Stimulated activated CD4-positive, alpha-beta T cell treated with anti-CD3 and anti-CD28 coated beads, Interleukin-15, amount 100 ng/mL, for 24 hours (primary cell): ENCODE measurements around the gene RSRP1.

Source experiments
- DNase-seq: peaks from one replicate; pipeline ENCODE4 v3.0.0-alpha.2; 2020

RSRP1 gene

DNA sequence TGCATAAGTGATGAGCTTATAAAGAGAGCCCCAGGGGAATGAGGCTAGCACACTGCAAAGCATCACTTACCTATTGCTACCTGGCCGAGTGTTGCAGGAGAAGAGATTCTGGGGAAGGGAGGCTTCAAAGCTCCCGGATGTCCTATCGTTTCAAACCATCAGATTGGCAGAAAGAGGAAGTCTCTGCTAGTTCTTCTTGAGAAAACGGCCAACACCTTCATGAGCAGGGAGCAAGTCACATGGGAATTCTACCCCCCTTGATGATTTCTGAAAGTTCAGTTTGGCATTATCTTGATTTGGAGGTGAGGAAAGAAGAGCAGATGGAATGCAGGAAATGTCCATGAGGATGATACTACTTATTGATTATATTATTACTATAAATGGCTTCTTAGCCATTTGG is 31.1 kb downstream of the RSRP1 start:
- no peak for DNase-seq

DNA sequence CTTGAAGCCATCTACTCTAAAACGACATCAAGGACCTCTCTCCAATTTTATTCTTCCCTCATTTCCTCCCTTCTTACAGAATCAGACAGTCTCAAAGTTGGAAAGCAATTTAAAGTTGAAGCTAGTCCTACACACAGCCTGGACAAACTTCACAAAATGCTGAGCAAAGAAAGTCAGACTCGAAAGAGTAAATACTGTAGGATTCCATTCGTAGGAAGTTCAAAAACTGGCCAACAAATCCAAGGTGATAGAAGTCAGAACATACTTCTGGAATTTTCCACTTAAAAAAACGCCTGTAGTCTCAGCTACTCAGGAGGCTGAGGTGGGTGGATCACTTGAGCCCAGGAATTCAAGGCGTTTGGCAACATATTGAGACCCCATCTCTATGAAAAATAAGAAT is 34.5 kb downstream of the RSRP1 start:
- no peak for DNase-seq

DNA sequence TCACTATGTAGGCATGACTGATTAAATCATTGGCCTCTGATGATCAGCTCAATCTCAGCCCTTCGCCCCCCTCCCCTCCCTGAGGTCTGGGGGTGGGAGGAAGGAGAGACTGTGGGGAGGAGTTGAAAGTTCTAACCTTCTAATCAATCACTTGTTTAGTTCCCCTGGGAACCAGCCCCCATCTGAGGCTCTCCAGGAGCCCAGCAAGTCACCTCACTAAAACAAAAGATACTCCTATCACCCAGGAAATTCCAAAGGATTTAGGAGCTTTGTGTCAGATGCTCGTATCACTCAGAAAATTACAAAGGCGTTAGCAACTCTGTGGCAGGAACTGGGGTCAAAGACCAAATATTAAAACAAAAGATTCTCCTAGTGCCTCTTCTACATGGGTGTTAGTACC is 36.5 kb downstream of the RSRP1 start:
- no peak for DNase-seq

- no peak for DNase-seq
Observed at GRCh38 chr1:25209516-25209915, 37.7 kb downstream of the RSRP1 start.

DNA sequence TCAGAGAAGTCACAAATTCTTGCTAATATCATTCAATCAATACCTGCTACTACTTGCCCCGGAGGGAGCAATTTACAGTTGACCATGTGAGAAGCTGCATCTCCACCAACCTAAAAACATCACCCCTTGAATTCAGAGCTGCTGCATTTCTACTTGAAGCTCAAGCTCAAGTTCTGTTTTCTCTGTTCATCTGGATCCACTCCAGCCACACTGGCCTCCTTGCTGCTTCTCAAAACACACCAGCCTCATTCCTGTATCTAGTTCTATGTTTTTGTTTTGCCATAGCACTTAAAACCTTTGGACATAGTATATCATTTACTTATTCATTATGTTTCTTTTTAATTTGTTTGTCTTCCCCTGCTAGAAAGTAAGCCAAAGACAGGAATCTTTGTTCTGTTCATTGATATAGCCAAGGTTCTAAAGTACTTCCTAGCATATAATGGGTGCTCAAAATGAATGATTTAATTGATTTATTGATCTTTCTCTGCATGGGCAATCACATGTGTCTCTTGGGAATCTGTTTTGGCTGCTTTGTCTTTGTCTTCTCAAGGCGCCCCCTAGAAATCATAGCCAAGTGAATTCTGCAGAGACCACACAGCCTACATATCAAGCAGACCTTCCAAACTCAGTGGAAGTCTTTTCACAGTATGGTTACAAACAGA is 38.6 kb downstream of the RSRP1 start:
- DNase-seq = no peak

GRCh38 chr1:25208092-25208491 is 39.2 kb downstream of the RSRP1 start:
- DNase-seq = no peak

GRCh38 chr1:25206201-25206600 is 41.1 kb downstream of the RSRP1 start:
- no peak for DNase-seq

- no peak for DNase-seq
Observed at GRCh38 chr1:25205786-25206185, 41.5 kb downstream of the RSRP1 start.

- DNase-seq = peak; percentile 6
Observed at GRCh38 chr1:25204797-25205480, 42.3 kb downstream of the RSRP1 start.

DNA sequence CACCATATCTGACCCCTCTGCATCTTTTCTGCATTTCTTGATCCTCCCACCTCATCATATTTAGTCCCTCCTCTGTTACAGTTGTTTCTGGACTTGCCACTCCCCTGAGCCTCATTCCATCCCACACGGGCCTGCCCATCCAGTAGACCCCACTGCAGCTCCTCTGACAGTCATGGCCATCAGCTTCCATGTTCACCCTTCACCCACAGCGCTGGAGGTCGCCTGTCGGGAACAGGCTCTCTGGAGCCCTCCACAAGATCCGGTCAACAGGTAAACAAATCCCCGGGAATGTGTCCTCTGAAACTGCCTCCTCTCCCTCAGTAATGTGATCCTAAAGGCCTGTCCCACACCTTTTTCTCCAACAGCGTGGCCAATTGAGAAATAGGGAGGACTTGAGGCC is 46.2 kb downstream of the RSRP1 start:
- no peak for DNase-seq

DNA sequence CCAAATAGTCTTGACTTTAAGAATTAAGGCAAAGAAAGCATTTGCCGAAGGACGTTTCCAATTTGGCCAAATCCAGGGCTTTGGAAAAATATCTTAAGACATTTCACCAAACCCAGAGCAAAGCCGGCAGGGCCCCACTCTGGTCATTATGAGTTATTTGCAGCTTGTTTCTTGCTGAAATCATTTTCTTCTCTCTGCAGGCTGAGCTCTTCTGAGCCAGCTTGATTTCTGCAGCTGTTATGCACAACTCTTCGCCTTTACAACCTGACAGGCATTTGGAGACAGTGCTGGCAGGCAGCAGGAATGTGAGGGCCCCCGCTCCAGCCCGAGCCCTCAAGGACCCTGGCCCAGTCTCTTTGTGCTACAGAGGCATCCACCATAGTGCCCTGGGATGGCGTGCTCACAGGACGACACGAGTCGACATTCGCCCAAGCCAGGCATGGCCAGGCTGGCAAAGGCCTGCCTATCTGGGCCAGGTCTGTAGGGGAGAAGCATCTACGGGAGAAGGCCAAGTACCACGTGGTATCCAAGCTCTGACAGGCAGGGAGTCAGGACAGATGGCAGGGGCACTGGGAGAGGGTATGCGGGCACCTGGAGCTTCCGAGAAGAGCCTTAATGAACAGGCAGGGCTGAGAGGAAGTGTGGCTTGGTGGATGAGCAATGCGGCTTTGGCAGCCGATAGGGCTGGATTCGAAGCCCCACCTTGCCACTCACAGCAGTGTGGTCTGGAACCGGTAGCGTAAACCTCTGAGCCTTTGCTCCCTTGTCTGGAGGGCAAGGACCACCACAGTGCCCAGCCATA is 47.2 kb downstream of the RSRP1 start:
- no peak for DNase-seq

DNA sequence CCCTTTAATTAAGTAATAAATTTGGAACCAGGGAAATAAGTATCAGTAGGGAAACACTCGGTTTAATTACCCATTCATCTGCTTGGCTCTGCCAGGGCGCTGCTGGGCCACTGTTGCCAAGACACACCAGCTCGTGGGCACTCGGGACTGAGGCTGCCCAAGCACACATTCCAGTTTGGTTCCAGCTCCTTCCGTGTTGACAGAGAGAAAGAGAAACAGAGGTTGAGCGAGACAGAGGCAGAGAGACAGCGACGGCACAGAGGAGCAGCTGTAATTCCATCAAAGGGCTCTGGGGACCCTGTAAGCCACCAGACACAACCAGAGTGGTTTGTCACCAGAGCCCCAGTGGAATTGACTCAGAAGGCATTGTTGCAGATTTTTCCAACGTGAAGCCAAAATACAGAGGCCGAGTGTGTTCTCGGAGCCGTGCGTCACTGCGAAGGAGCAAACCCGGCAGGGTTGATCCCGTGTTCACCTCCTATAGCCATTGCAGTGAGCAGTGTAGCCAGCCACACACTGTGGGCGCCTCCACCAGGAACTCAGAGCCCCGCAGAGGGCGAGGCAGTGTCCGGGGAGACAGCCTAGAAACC is 48.5 kb downstream of the RSRP1 start:
- no peak for DNase-seq

- no peak for DNase-seq
Observed at GRCh38 chr1:25197982-25198662, 49.1 kb downstream of the RSRP1 start.

GRCh38 chr1:25197235-25197975 is 49.8 kb downstream of the RSRP1 start:
- no peak for DNase-seq

GRCh38 chr1:25196830-25197229 is 50.4 kb downstream of the RSRP1 start:
- DNase-seq = no peak

- no peak for DNase-seq
Observed at GRCh38 chr1:25195835-25196234, 51.4 kb downstream of the RSRP1 start.

DNA sequence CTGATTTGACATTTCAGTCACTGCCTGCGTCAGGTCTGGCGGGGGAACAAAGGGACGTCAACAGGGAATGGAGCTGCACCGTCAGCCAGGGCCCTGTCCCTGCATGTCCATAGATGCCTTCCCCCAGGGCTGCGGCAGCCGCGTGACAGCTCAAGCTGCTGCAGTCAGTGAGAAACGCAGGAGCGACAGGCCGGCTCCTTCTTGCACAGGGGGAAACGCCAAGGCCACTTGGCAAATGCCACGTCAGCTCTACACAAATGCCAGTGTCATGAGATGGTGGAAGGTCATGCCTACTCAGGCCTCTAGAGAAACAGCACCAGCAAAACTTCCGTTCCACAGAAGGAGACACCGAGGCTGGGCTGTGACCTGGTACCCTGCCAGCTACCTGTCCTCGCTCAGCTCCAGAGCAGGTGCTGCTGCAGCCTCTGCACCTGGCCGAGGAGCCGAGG is 52.7 kb downstream of the RSRP1 start:
- DNase-seq = no peak

DNA sequence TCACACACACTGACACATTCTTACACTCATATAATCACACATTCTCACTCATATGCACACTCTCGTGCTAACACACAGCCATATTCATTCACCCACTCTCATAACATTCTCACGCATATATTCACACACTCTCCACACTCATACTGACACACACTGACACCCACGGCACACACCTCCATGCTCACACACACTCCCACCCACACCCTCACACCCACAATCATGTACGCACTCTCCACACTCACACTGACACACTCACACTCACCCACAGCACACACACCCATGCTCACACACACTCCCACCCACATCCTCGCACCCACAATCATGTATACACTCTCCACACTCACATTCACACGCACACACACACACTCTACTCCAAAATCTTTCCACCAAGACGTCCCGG is 53.2 kb downstream of the RSRP1 start:
- no peak for DNase-seq

- no peak for DNase-seq
Observed at GRCh38 chr1:25193229-25193628, 54.0 kb downstream of the RSRP1 start.
